Activated CD4-positive, alpha-beta T cell treated with anti-CD3 and anti-CD28 coated beads, Interleukin-2, amount 50 U/mL, for 1 hour (primary cell): ENCODE measurements around the gene SNRNP40.
"Not testable (repeated sequence)": the region's sequence is repeated elsewhere in the genome, so short reads cannot be mapped to it uniquely, and the experiment has no call there.

Experiments used
- DNase-seq: peaks from one replicate; pipeline ENCODE4 v3.0.0-alpha.2; 2020

SNRNP40 gene

GRCh38 chr1:31296486-31297276 is at the start of gene SNRNP40, which contains the start of gene ZCCHC17:
SNRNP40 (minus strand) TSS chr1:31296788; CDS start chr1:31296751, 37 bp downstream.
ZCCHC17 (plus strand) TSS chr1:31297032; CDS start chr1:31310099, 13,067 bp downstream.
- DNase-seq = peak; percentile 89

GRCh38 chr1:31345635-31346034 is 49.0 kb upstream of the SNRNP40 start:
- no peak for DNase-seq

GRCh38 chr1:31344503-31344902 is 47.9 kb upstream of the SNRNP40 start:
- no peak for DNase-seq

GRCh38 chr1:31336687-31337467 is 40.3 kb upstream of the SNRNP40 start:
- no peak for DNase-seq

GRCh38 chr1:31335007-31335406 is 38.4 kb upstream of the SNRNP40 start:
- no peak for DNase-seq

GRCh38 chr1:31327381-31327780 is 30.8 kb upstream of the SNRNP40 start:
- DNase-seq = no peak

GRCh38 chr1:31326461-31326860 is 29.9 kb upstream of the SNRNP40 start:
- no peak for DNase-seq

GRCh38 chr1:31324992-31325391 is 28.4 kb upstream of the SNRNP40 start:
- no peak for DNase-seq

GRCh38 chr1:31324093-31324492 is 27.5 kb upstream of the SNRNP40 start:
- DNase-seq = no peak

GRCh38 chr1:31318146-31318545 is 21.6 kb upstream of the SNRNP40 start:
- no peak for DNase-seq

- DNase-seq = no peak
These were observed 19.3 kb upstream of the SNRNP40 start for GRCh38 chr1:31315902-31316301.

GRCh38 chr1:31310198-31310597 is 13.6 kb upstream of the SNRNP40 start:
- DNase-seq = no peak

- DNase-seq = no peak
These were observed 11.4 kb upstream of the SNRNP40 start for GRCh38 chr1:31308036-31308435.

GRCh38 chr1:31306278-31306677 is 9.7 kb upstream of the SNRNP40 start:
- DNase-seq = no peak

- DNase-seq = no peak
These were observed 6.3 kb upstream of the SNRNP40 start for GRCh38 chr1:31302709-31303441.

GRCh38 chr1:31300193-31300592 is 3.6 kb upstream of the SNRNP40 start:
- no peak for DNase-seq

- no peak for DNase-seq
These were observed 2.8 kb upstream of the SNRNP40 start for GRCh38 chr1:31299365-31299764.

GRCh38 chr1:31297277-31298247 is 974 bp upstream of the SNRNP40 start:
- DNase-seq = no peak

- no peak for DNase-seq
These were observed 608 bp downstream of the SNRNP40 start for GRCh38 chr1:31295874-31296485.

GRCh38 chr1:31289021-31289420 is 7.6 kb downstream of the SNRNP40 start:
- DNase-seq = no peak

GRCh38 chr1:31287791-31288190 is 8.8 kb downstream of the SNRNP40 start:
- DNase-seq = not testable (repeated sequence)

GRCh38 chr1:31282426-31282825 is 14.2 kb downstream of the SNRNP40 start:
- DNase-seq = not testable (repeated sequence)
